Limb (tissue), 2 donors: ENCODE results near the gene CHAD.

ENCODE experiments used
- DNase-seq, 2 donors: peaks; one replicate each; pipeline ENCODE4 v3.0.0-alpha.2; 2016; ENCODE audit errors: extremely low spot score in 2 of 2

Gene CHAD, protein sequence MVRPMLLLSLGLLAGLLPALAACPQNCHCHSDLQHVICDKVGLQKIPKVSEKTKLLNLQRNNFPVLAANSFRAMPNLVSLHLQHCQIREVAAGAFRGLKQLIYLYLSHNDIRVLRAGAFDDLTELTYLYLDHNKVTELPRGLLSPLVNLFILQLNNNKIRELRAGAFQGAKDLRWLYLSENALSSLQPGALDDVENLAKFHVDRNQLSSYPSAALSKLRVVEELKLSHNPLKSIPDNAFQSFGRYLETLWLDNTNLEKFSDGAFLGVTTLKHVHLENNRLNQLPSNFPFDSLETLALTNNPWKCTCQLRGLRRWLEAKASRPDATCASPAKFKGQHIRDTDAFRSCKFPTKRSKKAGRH

DNA sequence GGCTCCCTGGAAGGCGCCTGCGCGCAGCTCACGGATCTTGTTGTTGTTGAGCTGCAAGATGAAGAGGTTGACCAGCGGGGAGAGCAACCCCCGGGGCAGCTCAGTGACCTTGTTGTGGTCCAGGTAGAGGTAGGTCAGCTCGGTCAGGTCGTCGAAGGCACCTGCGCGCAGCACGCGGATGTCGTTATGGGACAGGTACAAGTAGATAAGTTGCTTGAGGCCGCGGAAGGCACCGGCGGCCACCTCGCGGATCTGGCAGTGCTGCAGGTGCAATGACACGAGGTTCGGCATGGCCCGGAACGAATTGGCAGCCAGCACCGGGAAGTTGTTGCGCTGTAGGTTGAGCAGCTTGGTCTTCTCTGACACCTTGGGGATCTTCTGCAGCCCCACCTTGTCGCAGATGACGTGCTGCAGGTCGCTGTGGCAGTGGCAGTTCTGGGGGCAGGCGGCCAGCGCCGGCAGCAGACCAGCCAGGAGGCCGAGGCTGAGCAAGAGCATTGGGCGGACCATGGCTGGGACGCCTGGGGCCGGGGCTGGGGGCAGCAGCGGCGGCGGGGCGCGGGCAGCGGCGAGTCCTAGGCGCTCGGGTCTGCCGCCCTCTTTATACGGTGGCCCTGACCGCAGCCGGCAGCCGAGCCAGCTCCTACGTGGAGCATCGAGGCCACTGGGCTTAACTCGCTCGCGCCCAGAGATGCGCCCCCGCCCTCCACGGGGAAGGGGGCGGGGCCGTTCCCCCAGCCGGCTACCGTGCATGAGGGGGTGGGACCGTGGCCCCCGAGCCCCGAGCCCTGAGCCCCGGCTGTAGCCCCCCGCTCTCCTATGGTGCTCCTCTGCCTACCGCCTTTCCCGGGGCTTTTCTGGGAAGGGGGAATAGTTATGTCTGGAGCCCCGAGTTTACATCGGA lies at the start of gene CHAD:
CHAD (minus strand) TSS at position 577 of the 904 bp plus-strand sequence; CDS start at position 510, 67 bp downstream.
- peak in 1 of 2 donors; percentile 65 for DNase-seq

DNA sequence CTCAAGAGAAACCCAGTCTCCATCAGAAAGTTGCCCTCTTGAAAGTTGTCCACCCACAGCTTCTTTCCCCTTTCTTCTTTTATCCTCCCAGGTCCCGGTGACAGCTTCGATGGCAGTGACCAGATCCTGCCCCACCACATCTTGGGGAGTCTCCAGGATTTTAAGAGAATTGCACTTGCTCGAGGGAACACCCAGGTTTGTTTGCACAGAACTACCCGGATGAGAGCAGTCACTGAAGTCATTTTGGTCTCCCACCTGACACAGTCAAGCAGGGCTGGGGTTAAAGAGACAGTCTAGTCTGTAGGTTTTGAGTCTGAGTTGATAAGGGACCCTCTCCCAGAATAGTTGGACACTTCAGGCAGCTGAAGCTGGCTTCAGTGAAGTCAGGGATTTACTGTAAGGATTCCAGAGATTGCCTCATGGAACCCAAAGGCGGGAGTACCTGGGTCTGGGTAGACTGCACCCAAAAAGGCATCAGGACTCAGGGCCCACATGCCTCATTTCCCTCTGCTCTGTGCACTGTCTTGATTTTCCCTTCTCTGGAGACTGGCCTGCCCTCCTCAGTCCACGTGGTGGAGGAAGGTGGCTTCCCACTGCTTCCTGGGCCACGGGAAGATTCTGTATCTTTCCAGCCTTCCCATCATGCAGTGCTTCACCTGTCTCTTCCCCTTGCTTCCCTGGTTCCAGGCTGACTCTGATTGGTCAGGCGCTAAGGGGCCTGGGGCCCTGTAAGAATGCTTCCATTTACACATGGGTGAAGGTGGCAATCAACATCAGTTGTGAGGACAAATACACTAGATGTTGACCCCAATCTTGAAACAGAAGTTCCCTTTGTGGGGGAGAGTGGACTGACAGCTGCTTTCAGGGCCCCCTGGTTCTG lies 49.1 kb upstream of the CHAD start:
- DNase-seq: no peak

DNA sequence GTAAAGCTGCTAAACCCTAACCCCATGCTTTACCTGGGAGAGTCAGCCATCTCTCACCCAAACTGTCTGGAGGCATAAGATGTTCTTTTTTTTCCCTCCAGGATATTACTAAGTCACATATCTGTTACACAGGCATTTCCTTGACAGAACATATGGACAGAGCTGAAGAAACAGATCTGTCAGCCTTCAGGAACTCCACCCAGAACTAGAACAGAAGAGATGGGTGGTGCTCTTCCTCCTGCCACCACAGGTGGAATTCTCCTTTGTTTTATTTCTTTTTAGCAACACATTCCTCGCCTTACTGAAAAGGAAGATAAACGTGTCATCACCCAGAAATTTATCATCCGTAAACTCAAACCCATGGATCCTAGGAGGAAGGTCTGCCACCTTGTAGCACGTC lies 48.3 kb upstream of the CHAD start:
- DNase-seq: no peak

DNA sequence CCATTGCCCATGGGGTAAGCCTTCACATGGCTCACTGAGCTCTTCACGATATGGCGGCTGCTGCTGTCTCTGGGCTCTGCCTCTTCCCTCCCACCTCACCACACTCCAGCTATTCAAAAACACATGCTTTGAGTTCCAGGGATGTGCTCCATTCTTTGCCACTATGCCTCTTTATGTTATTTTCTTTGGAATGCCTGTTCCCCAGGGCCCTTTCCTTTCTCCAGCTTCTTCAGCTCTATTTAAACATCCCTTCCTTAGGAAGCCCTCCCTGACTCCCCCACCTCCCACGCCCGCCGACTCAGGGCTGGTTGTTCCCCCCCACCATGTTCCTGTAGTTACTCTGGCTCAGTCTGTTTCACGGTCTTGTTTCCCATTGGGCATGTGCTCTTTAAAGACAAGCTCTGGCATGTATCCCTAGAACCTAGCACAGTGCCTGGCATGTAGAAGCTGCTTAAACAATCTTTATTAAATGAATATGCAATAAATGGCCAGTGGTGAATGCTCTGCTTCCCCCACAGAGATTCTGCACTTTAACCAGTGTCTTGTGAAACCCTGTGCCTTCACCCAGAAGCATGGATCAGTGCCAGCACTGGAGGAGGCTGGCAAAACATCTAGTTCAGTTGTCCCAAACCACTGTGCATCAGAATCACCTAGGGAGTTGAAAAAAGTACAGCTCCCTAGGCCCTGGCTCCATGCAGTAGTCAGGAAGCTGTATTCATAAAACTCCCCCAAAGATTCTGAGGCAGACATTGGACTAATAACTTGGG lies 46.4 kb upstream of the CHAD start:
- no peak for DNase-seq

DNA sequence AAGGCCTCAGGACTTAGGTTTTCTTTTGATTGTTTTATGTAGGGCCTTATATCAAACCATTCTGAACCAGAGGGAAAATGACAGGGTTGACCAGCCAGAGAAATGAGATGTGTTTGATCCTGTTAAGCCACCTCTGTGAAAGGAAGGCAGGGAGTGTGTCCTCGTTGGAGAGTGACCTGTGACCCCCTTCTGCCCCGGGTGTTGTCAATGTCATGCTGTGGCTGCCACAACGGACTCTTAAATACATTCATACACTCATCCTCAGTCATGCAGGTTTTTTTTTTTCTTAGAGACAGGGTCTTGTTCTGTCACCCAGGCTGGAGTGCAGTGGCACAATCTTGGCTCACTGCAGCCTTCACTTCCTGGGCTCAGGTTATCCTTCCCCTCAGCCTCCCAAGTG lies 45.7 kb upstream of the CHAD start:
- DNase-seq: no peak

DNA sequence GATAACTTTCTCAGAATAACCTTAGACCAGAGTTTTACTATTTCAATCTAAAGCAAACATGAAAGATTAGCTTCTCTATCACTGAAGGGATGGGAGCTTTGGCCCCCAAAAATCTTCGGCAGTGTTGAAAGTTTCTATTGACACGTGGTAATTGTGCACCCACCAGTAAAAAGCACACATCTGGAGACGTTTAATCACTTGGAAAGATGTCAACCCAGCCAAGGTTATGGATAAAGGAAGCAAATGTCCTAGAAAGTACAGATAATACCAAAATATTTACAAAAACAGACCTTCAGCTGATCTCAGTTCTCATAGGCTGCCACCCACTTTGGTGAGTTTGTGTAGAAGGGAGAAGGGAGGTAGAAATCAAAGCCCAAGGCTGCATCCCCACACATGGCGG lies 44.8 kb upstream of the CHAD start:
- DNase-seq: no peak

DNA sequence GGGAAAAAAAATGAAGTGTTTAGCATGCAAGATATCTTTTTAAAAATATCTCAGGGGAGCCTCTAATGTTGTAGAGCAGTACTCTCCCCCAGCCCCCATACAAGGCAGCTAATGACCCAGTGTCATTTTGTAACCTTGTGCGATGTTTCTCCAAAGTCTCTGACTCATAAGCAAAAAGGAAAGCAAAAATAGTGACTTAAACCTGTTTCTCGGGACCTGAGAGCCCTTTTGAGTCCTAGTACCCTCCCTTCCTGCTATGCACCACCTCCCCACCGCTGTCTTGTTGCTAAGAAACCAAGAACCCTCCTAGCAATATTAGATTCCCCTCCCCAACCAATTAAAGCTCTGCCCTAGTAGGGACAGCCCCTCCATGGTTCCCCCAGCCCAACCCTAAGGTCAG lies 42.4 kb upstream of the CHAD start:
- no peak for DNase-seq

DNA sequence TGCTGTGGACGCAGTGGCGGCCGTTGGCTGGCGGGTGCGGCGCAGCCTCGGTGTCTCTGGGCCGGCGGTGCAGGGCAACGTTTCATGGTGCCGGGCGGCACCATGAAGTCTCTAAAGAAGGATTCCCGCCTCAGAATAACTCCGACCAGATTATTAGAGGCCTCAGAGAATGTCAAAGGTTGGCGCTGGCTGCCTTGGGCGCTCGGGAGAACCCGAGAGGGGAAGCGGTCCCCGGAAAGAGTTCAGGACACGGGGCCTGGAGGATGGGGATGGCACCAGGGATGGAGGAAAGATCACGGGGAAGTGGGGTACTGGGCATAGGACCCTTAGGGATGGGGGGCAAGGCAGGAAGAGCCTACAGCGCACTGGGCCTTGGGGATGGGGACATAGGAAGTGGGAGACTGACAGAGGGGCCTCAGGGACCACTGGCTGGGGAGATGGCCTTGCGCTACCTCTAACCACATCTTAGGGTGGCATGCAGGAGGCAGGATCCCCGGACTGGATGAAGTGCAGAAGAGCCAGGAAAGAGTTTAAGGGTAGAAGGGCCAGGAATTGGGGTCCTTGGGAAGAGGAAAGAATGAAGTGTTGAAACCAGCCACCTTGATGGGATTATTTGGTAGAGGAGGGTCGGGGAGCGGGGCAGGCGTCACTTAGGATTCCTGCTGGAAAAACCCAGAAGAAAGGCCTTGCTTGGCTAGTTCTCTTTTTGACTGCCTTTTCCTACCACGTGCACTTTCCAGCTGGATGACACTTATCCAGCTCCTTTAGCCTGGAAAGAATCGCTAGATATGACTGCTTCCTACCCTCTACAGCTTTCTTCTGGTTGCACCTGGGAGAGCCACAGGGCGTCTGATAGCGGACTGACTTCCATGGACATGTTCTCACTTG lies 40.1 kb upstream of the CHAD start:
- peak in 1 of 2 donors; percentile 13 for DNase-seq

DNA sequence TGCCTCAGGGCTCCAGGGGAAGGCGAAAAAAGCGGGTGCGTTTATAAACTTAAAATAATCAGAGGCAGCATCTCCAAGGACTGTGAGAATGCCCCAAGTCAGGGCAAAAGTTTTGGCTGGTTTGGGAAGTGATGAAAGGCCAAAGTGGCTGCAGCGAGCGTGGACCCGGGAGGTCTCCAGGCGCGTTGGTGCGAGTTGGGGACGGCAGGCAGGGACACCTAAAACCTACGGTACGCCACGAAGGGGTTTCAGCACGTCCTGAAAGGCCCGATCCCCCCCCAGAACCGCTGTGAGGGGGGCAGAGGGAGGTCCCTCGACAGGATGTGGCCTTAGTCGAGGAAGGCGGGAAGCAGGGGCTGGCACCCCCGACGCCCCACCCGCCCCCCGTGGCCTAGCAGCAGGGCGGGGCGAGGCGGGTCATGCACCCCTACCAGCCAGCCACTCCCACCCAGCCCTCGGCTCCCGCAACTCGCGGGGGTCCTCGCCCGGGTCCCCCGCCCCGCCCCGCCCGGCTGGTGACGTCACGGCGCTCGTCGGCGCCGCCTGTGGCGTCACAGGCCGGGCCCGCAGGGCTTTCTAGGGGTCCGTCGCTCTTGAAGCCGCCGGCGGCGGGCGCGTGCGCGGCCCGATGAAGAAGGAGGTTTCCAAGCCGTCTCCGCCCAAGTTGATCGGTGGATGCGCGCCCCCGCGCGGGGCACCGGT lies 39.3 kb upstream of the CHAD start, which contains the start of gene MYCBPAP:
MYCBPAP (plus strand) TSS at position 569 of the 702 bp plus-strand sequence. CDS start 236 bp downstream, outside the sequence.
- DNase-seq: peak; percentile 80 to 89

DNA sequence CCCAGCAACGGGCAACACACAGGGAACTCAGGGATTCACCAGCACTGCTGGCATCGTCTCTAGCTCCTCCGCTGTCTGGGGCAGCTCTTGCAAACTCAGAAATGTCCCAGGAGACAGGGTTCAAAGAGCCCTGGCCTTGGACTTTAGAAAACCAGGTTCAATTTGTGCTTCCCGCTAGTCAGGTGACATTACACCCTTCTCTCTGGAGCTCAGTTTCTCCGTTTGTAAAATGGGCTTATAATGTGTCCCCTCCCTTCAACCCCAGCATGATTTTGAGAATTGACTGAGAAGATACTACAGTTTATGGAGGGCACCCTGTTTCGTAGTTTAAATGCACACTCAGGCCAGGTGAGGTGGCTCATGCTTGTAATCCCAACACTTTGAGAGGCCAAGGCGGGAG lies 37.6 kb upstream of the CHAD start:
- DNase-seq: no peak

DNA sequence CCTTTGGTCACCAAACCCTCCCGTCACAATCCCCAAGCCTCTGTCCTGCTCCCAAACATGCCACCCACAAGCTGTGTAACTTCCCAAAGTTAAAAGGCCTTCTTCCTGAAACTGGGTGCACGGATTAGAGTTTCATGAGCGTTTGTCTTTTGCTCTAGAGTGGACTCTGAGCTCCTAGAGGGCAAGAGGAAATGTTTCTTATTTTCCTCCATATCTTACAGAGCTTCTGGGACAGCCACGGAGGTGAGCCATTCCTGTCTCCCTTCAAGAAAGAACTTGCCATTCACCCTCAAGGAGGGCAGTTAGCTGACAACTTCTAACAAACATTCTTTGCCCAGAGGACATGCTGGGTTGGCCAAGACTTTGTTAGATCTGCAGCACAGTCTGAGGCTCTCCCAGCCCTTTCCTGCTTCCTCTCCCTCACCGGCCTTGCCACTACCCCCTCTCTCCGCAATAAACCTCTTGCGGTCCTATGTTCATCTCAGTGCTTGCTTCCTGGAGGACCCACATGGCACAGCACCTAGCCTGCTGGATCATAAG lies 37.0 kb upstream of the CHAD start:
- DNase-seq: no peak

DNA sequence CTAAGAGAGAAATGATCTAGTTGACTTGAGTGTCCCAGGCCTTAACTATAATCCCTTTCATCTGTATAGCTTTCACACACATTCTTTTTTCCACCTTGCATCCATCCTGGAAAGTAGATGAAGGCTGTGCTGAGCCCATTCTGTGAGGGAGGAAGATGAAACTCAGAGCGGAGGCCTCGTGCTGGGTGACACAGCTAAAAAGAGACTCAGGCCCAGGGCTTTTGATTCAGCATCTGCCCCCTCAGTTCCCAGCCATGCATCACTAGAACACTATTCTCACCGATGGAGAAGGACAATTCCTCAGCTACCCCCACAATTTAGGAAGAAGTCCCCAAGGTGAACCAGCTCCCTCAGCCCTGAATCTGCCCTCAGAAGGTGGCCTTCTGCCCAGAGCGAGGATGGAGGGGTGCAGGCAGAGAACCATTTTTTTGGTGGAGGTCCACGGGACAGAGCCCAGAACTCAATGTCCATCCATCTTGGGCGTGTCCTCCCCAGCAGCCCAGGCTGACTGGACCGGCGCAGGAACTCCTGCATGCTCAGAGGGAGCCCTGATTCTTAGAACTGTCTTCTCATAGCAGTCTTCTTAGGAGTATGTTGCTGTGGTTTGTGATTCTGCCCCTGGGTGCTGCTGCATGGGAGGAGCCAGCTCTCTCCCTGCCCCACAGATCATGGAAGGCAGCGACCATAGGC lies 33.8 kb upstream of the CHAD start:
- no peak for DNase-seq

DNA sequence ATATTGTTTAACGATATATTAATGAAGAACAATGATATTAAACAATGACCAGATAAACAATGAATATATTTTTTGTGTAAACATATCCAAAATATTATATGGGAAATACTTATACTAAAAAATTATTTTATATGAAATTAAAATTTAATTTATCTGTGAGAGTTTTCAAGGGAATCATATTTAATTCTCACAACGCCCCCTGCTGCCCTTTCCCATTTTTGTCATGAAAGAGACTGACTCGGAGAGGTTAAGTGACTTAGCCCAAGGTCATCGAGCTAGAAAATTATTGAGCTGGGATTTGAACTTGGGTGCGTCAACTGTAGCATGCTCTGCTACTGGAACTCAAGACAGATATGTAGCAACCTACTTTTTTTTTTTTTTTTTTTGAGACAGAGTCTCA lies 32.4 kb upstream of the CHAD start:
- no peak for DNase-seq

DNA sequence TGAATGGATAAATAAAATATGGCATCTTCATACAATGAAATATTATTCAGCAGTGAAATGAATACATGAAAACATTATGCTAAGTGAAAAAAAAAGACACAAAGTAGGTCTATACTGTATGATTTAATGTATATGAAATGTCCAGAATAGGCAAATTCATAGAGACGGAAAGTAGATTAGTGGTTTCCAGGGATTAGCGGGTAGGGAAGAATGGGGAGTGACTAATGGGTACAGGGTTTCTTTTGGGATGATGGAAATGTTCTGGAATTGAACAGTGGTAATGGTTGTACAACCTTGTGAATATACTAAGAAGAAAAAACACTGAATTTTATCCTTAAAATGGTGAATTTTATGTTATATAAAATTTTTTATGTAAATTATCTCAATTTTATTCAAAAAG lies 31.0 kb upstream of the CHAD start:
- DNase-seq: no peak

DNA sequence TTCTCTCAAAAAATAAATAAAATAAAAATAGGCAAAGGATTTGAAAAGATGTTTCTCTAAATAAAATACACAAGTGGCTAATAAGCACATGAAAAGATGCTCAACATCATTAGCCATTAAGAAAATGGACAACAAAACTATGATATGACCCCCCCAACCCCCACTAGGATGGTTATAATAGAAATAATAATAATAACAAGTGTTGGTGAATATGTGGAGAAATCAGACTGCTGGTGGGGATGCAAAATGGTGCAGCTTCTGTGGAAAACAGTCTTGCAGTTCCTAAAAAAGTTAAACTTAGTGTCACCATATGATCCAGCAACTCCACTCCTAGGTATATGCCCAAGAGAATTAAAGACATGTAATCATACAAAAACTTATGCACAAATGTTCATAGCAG lies 30.6 kb upstream of the CHAD start:
- DNase-seq: no peak

DNA sequence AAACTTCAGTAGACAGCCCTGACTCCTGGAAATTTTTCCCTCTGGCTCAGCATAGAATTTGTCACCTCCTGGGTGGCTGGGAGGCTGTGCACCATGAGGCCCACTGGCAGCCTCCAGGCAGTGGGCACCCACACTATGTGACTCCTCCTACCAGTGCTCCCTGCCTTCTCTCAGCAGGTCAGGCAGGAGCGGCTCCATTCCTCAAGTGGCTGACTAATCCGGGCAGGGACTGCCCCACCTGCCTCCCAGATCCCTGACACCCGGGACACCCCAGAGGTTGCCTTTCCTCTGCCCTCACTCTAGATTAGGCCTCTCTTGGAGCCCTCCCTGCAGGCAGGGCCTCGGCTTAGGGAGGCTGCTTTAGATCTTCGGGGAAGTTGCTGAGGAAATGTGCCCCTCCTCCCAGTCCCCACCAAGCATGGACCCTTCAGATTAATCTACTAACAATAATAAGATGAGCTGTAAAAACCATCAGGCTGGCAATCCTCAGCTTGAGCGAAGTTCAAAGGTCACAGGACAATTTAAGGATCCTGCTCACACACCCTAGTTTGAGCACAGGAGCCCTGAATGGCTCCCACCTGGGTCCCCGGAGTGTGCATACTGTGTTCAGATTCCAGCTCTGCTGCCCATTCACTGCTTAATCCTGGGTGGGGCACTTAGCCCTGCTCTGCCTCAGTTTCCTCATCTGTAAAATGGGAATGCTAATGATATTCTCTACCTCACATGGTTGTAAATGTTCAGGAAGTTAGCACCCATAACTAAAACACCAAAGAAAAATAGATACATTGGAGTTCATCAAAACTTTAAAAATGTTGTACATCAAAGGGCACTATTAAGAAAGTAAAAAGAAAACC lies 29.6 kb upstream of the CHAD start:
- no peak for DNase-seq

DNA sequence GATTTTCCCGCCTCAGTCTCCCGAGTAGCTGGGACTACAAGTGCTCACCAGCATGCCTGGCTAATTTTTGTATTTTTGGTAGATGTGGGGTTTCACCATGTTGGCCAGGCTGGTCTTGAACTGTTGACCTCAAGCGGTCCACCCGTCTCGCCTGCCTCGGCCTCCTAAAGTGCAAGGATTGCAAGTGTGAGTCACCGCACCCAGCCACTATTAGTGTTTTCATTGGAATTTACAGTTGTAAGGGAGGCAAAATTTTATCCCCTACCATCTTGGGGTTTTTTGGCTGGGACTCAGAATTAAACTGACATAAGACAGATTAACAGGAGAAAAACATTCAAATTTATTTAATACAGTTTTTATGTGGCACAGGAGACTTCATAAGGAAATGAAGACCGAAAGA lies 27.2 kb upstream of the CHAD start:
- no peak for DNase-seq
